GM23338 (cell line): Measurements from ENCODE around the gene ADCK2. TPM values are rescaled to one million over a fixed set of nuclear protein-coding genes. Genes with fewer than 3 reads are reported as not detected.

Experiments used
- ATAC-seq: fragments of 200-7000 bp; cut with Tn5 transposase; 3 replicates; pipeline ENCODE4 v1.9.1; 2020
- DNase-seq: peaks from one replicate; pipeline ENCODE4 v3.0.0-alpha.2; 2015; ENCODE audit warnings: low spot score
- H2AFZ ChIP-seq: fragments of 200-600 bp; sonication (generic); 2 replicates; pipeline ENCODE4 v1.8.0; 2016; ENCODE audit warnings: antibody characterized with exemption, mild to moderate bottlenecking, moderate library complexity
- H3F3A ChIP-seq: fragments of 200-600 bp; sonication (generic); replicated peaks from 2 replicates; pipeline ENCODE4 v1.8.0; 2017; ENCODE audit warnings: antibody characterized with exemption, mixed run types, low read depth
- H3K27ac ChIP-seq: fragments of 200-600 bp; sonication (generic); 2 replicates; pipeline ENCODE4 v1.6.1; 2016; ENCODE audit warnings: low read depth
- H3K27me3 ChIP-seq: fragments of 200-600 bp; sonication (generic); 2 replicates; pipeline ENCODE4 v1.8.0; 2016; ENCODE audit warnings: mild to moderate bottlenecking, mixed run types, moderate library complexity; ENCODE audit not compliant: insufficient read depth
- H3K36me3 ChIP-seq: fragments of 200-600 bp; sonication (generic); 2 replicates; pipeline ENCODE4 v1.8.0; 2016; ENCODE audit warnings: mild to moderate bottlenecking; ENCODE audit not compliant: insufficient read depth
- H3K4me1 ChIP-seq: fragments of 200-600 bp; sonication (generic); 2 replicates; pipeline ENCODE4 v1.8.0; 2016; ENCODE audit warnings: mild to moderate bottlenecking, moderate library complexity; ENCODE audit not compliant: insufficient read depth
- H3K4me2 ChIP-seq: fragments of 200-600 bp; sonication (generic); 2 replicates; pipeline ENCODE4 v1.7.1; 2017; ENCODE audit warnings: mixed run types
- H3K4me3 ChIP-seq: fragments of 200-600 bp; sonication (generic); 2 replicates; pipeline ENCODE4 v1.6.1; 2016; ENCODE audit warnings: mixed run types
- H3K79me2 ChIP-seq: fragments of 200-600 bp; sonication (generic); replicated peaks from 2 replicates; pipeline ENCODE4 v1.8.0; 2017; ENCODE audit warnings: mild to moderate bottlenecking; ENCODE audit not compliant: insufficient read depth
- H3K9me2 ChIP-seq: fragments of 200-600 bp; sonication (generic); 2 replicates; pipeline ENCODE4 v1.8.0; 2017; ENCODE audit not compliant: insufficient read depth
- H4K20me1 ChIP-seq: fragments of 200-600 bp; sonication (generic); replicated peaks from 2 replicates; pipeline ENCODE4 v1.8.0; 2017; ENCODE audit warnings: mild to moderate bottlenecking; ENCODE audit not compliant: insufficient read depth
- H3K27ac Mint-ChIP-seq: 2 replicates; pipeline ENCODE4 v1.8.0; 2020; ENCODE audit warnings: inconsistent platforms, mild to moderate bottlenecking, moderate library complexity, mixed read lengths
- H3K27me3 Mint-ChIP-seq: 3 replicates; pipeline ENCODE4 v1.8.0; 2022; ENCODE audit warnings: low read depth, mild to moderate bottlenecking, moderate library complexity, mixed read lengths, inconsistent platforms; ENCODE audit not compliant: insufficient read depth, poor library complexity
- H3K36me3 Mint-ChIP-seq: 3 replicates; pipeline ENCODE4 v1.8.0; 2021; ENCODE audit warnings: low read depth, mild to moderate bottlenecking, inconsistent platforms, moderate library complexity, mixed read lengths
- H3K4me1 Mint-ChIP-seq: 3 replicates; pipeline ENCODE4 v1.8.0; 2020; ENCODE audit warnings: mild to moderate bottlenecking, inconsistent platforms, mixed read lengths
- H3K4me3 Mint-ChIP-seq: 3 replicates; pipeline ENCODE4 v1.8.0; 2021; ENCODE audit warnings: moderate library complexity, mild to moderate bottlenecking, inconsistent platforms, mixed read lengths
- H3K9me3 Mint-ChIP-seq: 3 replicates; pipeline ENCODE4 v1.8.0; 2020; ENCODE audit warnings: moderate library complexity, mild to moderate bottlenecking, inconsistent platforms, mixed read lengths
- CTCF ChIP-seq, 2 experiments: fragments of 200-600 bp in 1 of 2; sonication (generic) in 1 of 2; conservative IDR thresholded peaks; 2 replicates each; pipeline versions ENCODE4 v1.5.1 to v1.6.1; 2016 to 2017; ENCODE audit warnings: antibody characterized with exemption in 2 of 2, low read depth in 2 of 2, mild to moderate bottlenecking in 2 of 2, moderate library complexity in 1 of 2
- EZH2phosphoT487 ChIP-seq: fragments of 200-600 bp; sonication (generic); IDR thresholded peaks from one replicate; pipeline ENCODE4 v1.8.1; 2018; ENCODE audit warnings: antibody characterized with exemption; ENCODE audit not compliant: unreplicated experiment
- JUNB ChIP-seq: IDR thresholded peaks from one replicate; pipeline ENCODE4 v1.6.1; 2016; ENCODE audit warnings: antibody characterized with exemption; ENCODE audit not compliant: unreplicated experiment
- NANOG ChIP-seq: IDR thresholded peaks from 2 replicates; pipeline ENCODE4 v1.6.1; 2016; ENCODE audit warnings: antibody characterized with exemption, borderline replicate concordance
- POLR2AphosphoS5 ChIP-seq: IDR thresholded peaks from 2 replicates; pipeline ENCODE4 v1.6.1; 2016; ENCODE audit warnings: antibody characterized with exemption, low read depth
- STAT1 ChIP-seq: IDR thresholded peaks from one replicate; pipeline ENCODE4 v1.6.1; 2016; ENCODE audit warnings: antibody characterized with exemption; ENCODE audit not compliant: unreplicated experiment
- ZNF331 ChIP-seq: fragments of 250-450 bp; sonication (Bioruptor Pico); IDR thresholded peaks from 2 replicates; pipeline ENCODE4 v1.5.0; 2020; ENCODE audit warnings: low read depth, mild to moderate bottlenecking, moderate library complexity
- ZNF462 ChIP-seq: fragments of 250-450 bp; sonication (Bioruptor Pico); IDR thresholded peaks from 2 replicates; pipeline ENCODE4 v1.5.0; 2020; ENCODE audit warnings: mild to moderate bottlenecking, moderate library complexity
- polyA plus RNA-seq: library from polyadenylated mRNA; unstranded; fragments of >200 nt; fragmentation: Nextera tagmentation; extraction: Ambion mirVana; gene quantifications from 2 replicates; pipeline ENCODE4 v1.2.1, GENCODE V29; 2016
- total RNA-seq: library from RNA; depleted of rRNA; stranded (reverse); fragments of >200 nt; shearing (Covaris generic); gene quantifications from 2 replicates; pipeline ENCODE4 v1.2.3, GENCODE V29; 2014
- TF ChIP-seq, protein P1 (sequence below): IDR thresholded peaks from one replicate; pipeline ENCODE4 v1.6.1; 2018; ENCODE audit warnings: antibody characterized with exemption; ENCODE audit not compliant: unreplicated experiment

The ADCK2 gene
- total and polyA plus RNA-seq, 2 experiments from 2014 or later = 4.7 to 14.4 TPM

GRCh38 chr7:140654109-140654387, 18.7 kb upstream of the ADCK2 start:
- TF ChIP-seq JUNB (no peak), POLR2AphosphoS5 (no peak), EZH2phosphoT487 (no peak), NANOG (no peak), CTCF (conservative IDR thresholded peaks at IDR 0.05; ENCODE audit: low read depth in 2 of 2) (no peak)
- TF ChIP-seq, protein P1, sequence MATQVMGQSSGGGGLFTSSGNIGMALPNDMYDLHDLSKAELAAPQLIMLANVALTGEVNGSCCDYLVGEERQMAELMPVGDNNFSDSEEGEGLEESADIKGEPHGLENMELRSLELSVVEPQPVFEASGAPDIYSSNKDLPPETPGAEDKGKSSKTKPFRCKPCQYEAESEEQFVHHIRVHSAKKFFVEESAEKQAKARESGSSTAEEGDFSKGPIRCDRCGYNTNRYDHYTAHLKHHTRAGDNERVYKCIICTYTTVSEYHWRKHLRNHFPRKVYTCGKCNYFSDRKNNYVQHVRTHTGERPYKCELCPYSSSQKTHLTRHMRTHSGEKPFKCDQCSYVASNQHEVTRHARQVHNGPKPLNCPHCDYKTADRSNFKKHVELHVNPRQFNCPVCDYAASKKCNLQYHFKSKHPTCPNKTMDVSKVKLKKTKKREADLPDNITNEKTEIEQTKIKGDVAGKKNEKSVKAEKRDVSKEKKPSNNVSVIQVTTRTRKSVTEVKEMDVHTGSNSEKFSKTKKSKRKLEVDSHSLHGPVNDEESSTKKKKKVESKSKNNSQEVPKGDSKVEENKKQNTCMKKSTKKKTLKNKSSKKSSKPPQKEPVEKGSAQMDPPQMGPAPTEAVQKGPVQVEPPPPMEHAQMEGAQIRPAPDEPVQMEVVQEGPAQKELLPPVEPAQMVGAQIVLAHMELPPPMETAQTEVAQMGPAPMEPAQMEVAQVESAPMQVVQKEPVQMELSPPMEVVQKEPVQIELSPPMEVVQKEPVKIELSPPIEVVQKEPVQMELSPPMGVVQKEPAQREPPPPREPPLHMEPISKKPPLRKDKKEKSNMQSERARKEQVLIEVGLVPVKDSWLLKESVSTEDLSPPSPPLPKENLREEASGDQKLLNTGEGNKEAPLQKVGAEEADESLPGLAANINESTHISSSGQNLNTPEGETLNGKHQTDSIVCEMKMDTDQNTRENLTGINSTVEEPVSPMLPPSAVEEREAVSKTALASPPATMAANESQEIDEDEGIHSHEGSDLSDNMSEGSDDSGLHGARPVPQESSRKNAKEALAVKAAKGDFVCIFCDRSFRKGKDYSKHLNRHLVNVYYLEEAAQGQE = no peak
- peaks cover 3% of the 10 kb centered on the region; the same call in 1 of the 3 replicates for H3K9me3 Mint-ChIP-seq
- no peak overlapping the region for H3K4me3 Mint-ChIP-seq
- H3K79me2 ChIP-seq = no peaks in the 10 kb centered on the region
- H3K4me1 ChIP-seq = no peaks in the 10 kb centered on the region
- H3K27ac Mint-ChIP-seq = no peak overlapping the region
- no peak for DNase-seq
- H3K36me3 ChIP-seq = no peaks in the 10 kb centered on the region
- peaks cover 14% of the 10 kb centered on the region for H3K27me3 Mint-ChIP-seq
- no peak overlapping the region for H3K4me2 ChIP-seq
- H3K4me1 Mint-ChIP-seq = peaks cover 9% of the 10 kb centered on the region
- no peak overlapping the region for H3K27ac ChIP-seq
- H4K20me1 ChIP-seq = no peaks in the 10 kb centered on the region
- no peak for ATAC-seq
- H3K4me3 ChIP-seq = no peak overlapping the region
- H3K36me3 Mint-ChIP-seq = no peaks in the 10 kb centered on the region
- no peaks in the 10 kb centered on the region for H3F3A ChIP-seq
- H3K9me2 ChIP-seq = no peaks in the 10 kb centered on the region
- H3K27me3 ChIP-seq = no peaks in the 10 kb centered on the region
- no peak overlapping the region for H2AFZ ChIP-seq

DNA sequence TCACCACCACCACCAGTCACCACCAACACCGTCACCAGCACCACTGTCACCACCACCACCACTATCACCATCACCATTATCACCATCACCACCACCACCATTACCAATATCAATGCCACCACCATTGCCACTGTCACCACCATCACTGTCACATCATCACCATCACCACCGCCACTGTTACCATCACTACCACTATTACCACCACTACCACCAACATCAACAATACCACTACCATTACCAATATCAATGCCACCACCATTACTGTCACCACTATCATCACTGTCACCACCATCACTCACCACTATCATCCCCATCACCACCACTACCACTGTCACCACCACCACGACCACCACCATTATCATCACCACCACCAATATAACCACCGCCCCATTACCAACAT, 18.1 kb upstream of the ADCK2 start:
- no peaks in the 10 kb centered on the region for H3K4me1 ChIP-seq
- ATAC-seq = no peak
- H3K4me1 Mint-ChIP-seq = peaks cover 9% of the 10 kb centered on the region
- H3K4me3 Mint-ChIP-seq = no peak overlapping the region
- no peak overlapping the region for H3K4me2 ChIP-seq
- no peaks in the 10 kb centered on the region for H3K79me2 ChIP-seq
- H2AFZ ChIP-seq = no peak overlapping the region
- H3K27ac Mint-ChIP-seq = no peak overlapping the region
- no peak for DNase-seq
- no peaks in the 10 kb centered on the region for H3K27me3 ChIP-seq
- H3K27me3 Mint-ChIP-seq = peaks cover 16% of the 10 kb centered on the region
- no peaks in the 10 kb centered on the region for H3K9me2 ChIP-seq
- H3F3A ChIP-seq = no peaks in the 10 kb centered on the region
- H3K27ac ChIP-seq = no peak overlapping the region
- no peak overlapping the region for H3K4me3 ChIP-seq
- H3K36me3 ChIP-seq = no peaks in the 10 kb centered on the region
- H4K20me1 ChIP-seq = no peaks in the 10 kb centered on the region
- H3K36me3 Mint-ChIP-seq = no peaks in the 10 kb centered on the region
- peaks cover 3% of the 10 kb centered on the region; the same call in 1 of the 3 replicates for H3K9me3 Mint-ChIP-seq
- no peak for TF ChIP-seq STAT1
- no peak for TF ChIP-seq POLR2AphosphoS5
- no peak for TF ChIP-seq NANOG
- no peak for TF ChIP-seq EZH2phosphoT487
- TF ChIP-seq ZNF331 (CRISPR knock-in tag) = no peak
- TF ChIP-seq ZNF462 (CRISPR knock-in tag) = no peak
